ENCODE results near the gene PCK1. TPM values are rescaled to one million over a fixed set of nuclear protein-coding genes. Genes with fewer than 3 reads are reported as not detected.

Gene PCK1
- total RNA-seq, 1 experiment from 2014 or later = 1.2 TPM

- no peak overlapping the region for H3K4me2 ChIP-seq (ENCODE audit: low read depth, low read length, poor library complexity, severe bottlenecking)
- H4K20me1 ChIP-seq (ENCODE audit: insufficient read depth, low read depth, low read length) = no peaks in the 10 kb centered on the region
- no peaks in the 10 kb centered on the region for H3K79me2 ChIP-seq (ENCODE audit: low read length)
- no peak overlapping the region for H3K27ac ChIP-seq (ENCODE audit: low read length)
- H3K27me3 ChIP-seq (ENCODE audit: low read length) = no peaks in the 10 kb centered on the region
- no peak for DNase-seq
- H2AFZ ChIP-seq (ENCODE audit: low read length) = no peak overlapping the region
- H3K9me2 ChIP-seq (replicated peaks; ENCODE audit: insufficient read depth, low read length) = no peaks in the 10 kb centered on the region
- peaks cover under 1% of the 10 kb centered on the region for H3K4me1 ChIP-seq (ENCODE audit: low read length)
- no peaks in the 10 kb centered on the region for H3K36me3 ChIP-seq (ENCODE audit: insufficient read depth, low read length)
- H3K4me3 ChIP-seq (ENCODE audit: low read length) = no peak overlapping the region
- no peaks in the 10 kb centered on the region for H3K9me3 ChIP-seq (ENCODE audit: low read length)
- H3K9ac ChIP-seq (ENCODE audit: low read length) = no peak overlapping the region
Observed at GRCh38 chr20:57567471-57568079, 6.7 kb downstream of the PCK1 start.

- no peaks in the 10 kb centered on the region for H3K27me3 ChIP-seq (ENCODE audit: low read length)
- no peaks in the 10 kb centered on the region for H3K79me2 ChIP-seq (ENCODE audit: low read length)
- no peaks in the 10 kb centered on the region for H3K36me3 ChIP-seq (ENCODE audit: insufficient read depth, low read length)
- H4K20me1 ChIP-seq (ENCODE audit: insufficient read depth, low read depth, low read length) = no peaks in the 10 kb centered on the region
- no peak overlapping the region for H3K4me2 ChIP-seq (ENCODE audit: low read depth, low read length, poor library complexity, severe bottlenecking)
- no peaks in the 10 kb centered on the region for H3K9me2 ChIP-seq (replicated peaks; ENCODE audit: insufficient read depth, low read length)
- H3K4me1 ChIP-seq (ENCODE audit: low read length) = peaks cover 7% of the 10 kb centered on the region
- H2AFZ ChIP-seq (ENCODE audit: low read length) = no peak overlapping the region
- H3K9ac ChIP-seq (ENCODE audit: low read length) = no peak overlapping the region
- no peak overlapping the region for H3K27ac ChIP-seq (ENCODE audit: low read length)
- H3K9me3 ChIP-seq (ENCODE audit: low read length) = no peaks in the 10 kb centered on the region
- no peak for DNase-seq
- H3K4me3 ChIP-seq (ENCODE audit: low read length) = no peak overlapping the region
Observed at GRCh38 chr20:57568088-57568896, 7.4 kb downstream of the PCK1 start.

- H3K4me2 ChIP-seq (ENCODE audit: low read depth, low read length, poor library complexity, severe bottlenecking) = no peak overlapping the region
Observed at GRCh38 chr20:57568960-57569359, 8.1 kb downstream of the PCK1 start.

GRCh38 chr20:57570145-57570850 is 9.4 kb downstream of the PCK1 start:
- Histone ChIP-seq H3K27me3 (ENCODE audit: low read length) (no peaks in the 10 kb centered on the region), H3K79me2 (ENCODE audit: low read length) (no peaks in the 10 kb centered on the region), H3K27ac (ENCODE audit: low read length) (no peak overlapping the region), H3K4me1 (ENCODE audit: low read length) (peaks cover 17% of the 10 kb centered on the region), H4K20me1 (ENCODE audit: insufficient read depth, low read depth, low read length) (no peaks in the 10 kb centered on the region), H3K9me2 (replicated peaks; ENCODE audit: insufficient read depth, low read length) (no peaks in the 10 kb centered on the region), H3K4me2 (ENCODE audit: low read depth, low read length, poor library complexity, severe bottlenecking) (no peak overlapping the region), H3K36me3 (ENCODE audit: insufficient read depth, low read length) (no peaks in the 10 kb centered on the region), H3K9ac (ENCODE audit: low read length) (no peak overlapping the region), H3K4me3 (ENCODE audit: low read length) (no peak overlapping the region), H2AFZ (ENCODE audit: low read length) (no peak overlapping the region), H3K9me3 (ENCODE audit: low read length) (no peaks in the 10 kb centered on the region)
- DNase-seq = no peak

More at GRCh38 chr20:57568960-57569359, 8.1 kb downstream of the PCK1 start:
- no peak for DNase-seq
- Histone ChIP-seq H3K9me3 (ENCODE audit: low read length) (no peaks in the 10 kb centered on the region), H3K9ac (ENCODE audit: low read length) (no peak overlapping the region), H3K79me2 (ENCODE audit: low read length) (no peaks in the 10 kb centered on the region), H3K4me1 (ENCODE audit: low read length) (peaks cover 14% of the 10 kb centered on the region), H3K9me2 (replicated peaks; ENCODE audit: insufficient read depth, low read length) (no peaks in the 10 kb centered on the region), H3K36me3 (ENCODE audit: insufficient read depth, low read length) (no peaks in the 10 kb centered on the region), H3K27me3 (ENCODE audit: low read length) (no peaks in the 10 kb centered on the region), H4K20me1 (ENCODE audit: insufficient read depth, low read depth, low read length) (no peaks in the 10 kb centered on the region), H3K27ac (ENCODE audit: low read length) (no peak overlapping the region), H3K4me3 (ENCODE audit: low read length) (no peak overlapping the region), H2AFZ (ENCODE audit: low read length) (no peak overlapping the region)

- no peak overlapping the region for H3K4me3 ChIP-seq (ENCODE audit: low read length)
- H3K4me2 ChIP-seq (ENCODE audit: low read depth, low read length, poor library complexity, severe bottlenecking) = no peak overlapping the region
- H3K9ac ChIP-seq (ENCODE audit: low read length) = no peak overlapping the region
- H3K27me3 ChIP-seq (ENCODE audit: low read length) = no peaks in the 10 kb centered on the region
- H3K9me3 ChIP-seq (ENCODE audit: low read length) = no peaks in the 10 kb centered on the region
- H3K36me3 ChIP-seq (ENCODE audit: insufficient read depth, low read length) = no peaks in the 10 kb centered on the region
- H3K27ac ChIP-seq (ENCODE audit: low read length) = no peak overlapping the region
- no peak for DNase-seq
- no peaks in the 10 kb centered on the region for H3K9me2 ChIP-seq (replicated peaks; ENCODE audit: insufficient read depth, low read length)
- H3K4me1 ChIP-seq (ENCODE audit: low read length) = peaks cover 17% of the 10 kb centered on the region
- no peaks in the 10 kb centered on the region for H3K79me2 ChIP-seq (ENCODE audit: low read length)
- H4K20me1 ChIP-seq (ENCODE audit: insufficient read depth, low read depth, low read length) = no peaks in the 10 kb centered on the region
- no peak overlapping the region for H2AFZ ChIP-seq (ENCODE audit: low read length)
Observed at GRCh38 chr20:57570920-57571319, 10.0 kb downstream of the PCK1 start.

- H3K9me2 ChIP-seq (replicated peaks; ENCODE audit: insufficient read depth, low read length) = no peaks in the 10 kb centered on the region
- no peaks in the 10 kb centered on the region for H3K36me3 ChIP-seq (ENCODE audit: insufficient read depth, low read length)
Observed at GRCh38 chr20:57571782-57572416, 11.0 kb downstream of the PCK1 start.

GRCh38 chr20:57573242-57573641 is 12.3 kb downstream of the PCK1 start:
- Histone ChIP-seq H4K20me1 (ENCODE audit: insufficient read depth, low read depth, low read length) (no peaks in the 10 kb centered on the region), H3K4me1 (ENCODE audit: low read length) (peaks cover 17% of the 10 kb centered on the region), H3K36me3 (ENCODE audit: insufficient read depth, low read length) (no peaks in the 10 kb centered on the region), H3K9ac (ENCODE audit: low read length) (no peak overlapping the region), H3K9me3 (ENCODE audit: low read length) (no peaks in the 10 kb centered on the region), H3K27ac (ENCODE audit: low read length) (no peak overlapping the region), H3K4me3 (ENCODE audit: low read length) (no peak overlapping the region), H3K9me2 (replicated peaks; ENCODE audit: insufficient read depth, low read length) (no peaks in the 10 kb centered on the region), H3K79me2 (ENCODE audit: low read length) (no peaks in the 10 kb centered on the region), H3K4me2 (ENCODE audit: low read depth, low read length, poor library complexity, severe bottlenecking) (peak overlapping the region; percentile 42), H2AFZ (ENCODE audit: low read length) (no peak overlapping the region), H3K27me3 (ENCODE audit: low read length) (no peaks in the 10 kb centered on the region)
- DNase-seq = peak; percentile 75

More at GRCh38 chr20:57571782-57572416, 11.0 kb downstream of the PCK1 start:
- no peak for DNase-seq
- Histone ChIP-seq H3K27me3 (ENCODE audit: low read length) (no peaks in the 10 kb centered on the region), H3K4me3 (ENCODE audit: low read length) (no peak overlapping the region), H2AFZ (ENCODE audit: low read length) (no peak overlapping the region), H3K79me2 (ENCODE audit: low read length) (no peaks in the 10 kb centered on the region), H3K9me3 (ENCODE audit: low read length) (no peaks in the 10 kb centered on the region), H3K4me2 (ENCODE audit: low read depth, low read length, poor library complexity, severe bottlenecking) (no peak overlapping the region), H4K20me1 (ENCODE audit: insufficient read depth, low read depth, low read length) (no peaks in the 10 kb centered on the region), H3K9ac (ENCODE audit: low read length) (no peak overlapping the region), H3K27ac (ENCODE audit: low read length) (no peak overlapping the region), H3K4me1 (ENCODE audit: low read length) (peaks cover 17% of the 10 kb centered on the region)

- Histone ChIP-seq H3K27ac (ENCODE audit: low read length) (no peak overlapping the region), H3K4me2 (ENCODE audit: low read depth, low read length, poor library complexity, severe bottlenecking) (peak overlapping the region; percentile 42), H3K9me3 (ENCODE audit: low read length) (no peaks in the 10 kb centered on the region), H3K79me2 (ENCODE audit: low read length) (no peaks in the 10 kb centered on the region), H2AFZ (ENCODE audit: low read length) (no peak overlapping the region), H3K36me3 (ENCODE audit: insufficient read depth, low read length) (no peaks in the 10 kb centered on the region), H3K4me1 (ENCODE audit: low read length) (peaks cover 17% of the 10 kb centered on the region), H3K27me3 (ENCODE audit: low read length) (no peaks in the 10 kb centered on the region), H3K4me3 (ENCODE audit: low read length) (no peak overlapping the region), H4K20me1 (ENCODE audit: insufficient read depth, low read depth, low read length) (no peaks in the 10 kb centered on the region), H3K9ac (ENCODE audit: low read length) (no peak overlapping the region; the same call in 1 of the 2 replicates), H3K9me2 (replicated peaks; ENCODE audit: insufficient read depth, low read length) (no peaks in the 10 kb centered on the region)
- DNase-seq = no peak
Observed at GRCh38 chr20:57573894-57574293, 13.0 kb downstream of the PCK1 start.
